Measurements from ENCODE around the gene KRTAP5-3.

GRCh38 chr11:1586699-1587098 lies 21.6 kb downstream of the KRTAP5-3 start:
- TF ChIP-seq MTA2 (IDR thresholded peaks at IDR 0.05; ENCODE audit: low read depth) (no peak), ZNF277 (CRISPR knock-in tag; IDR thresholded peaks at IDR 0.05; ENCODE audit: borderline replicate concordance) (no peak), CTCF (IDR thresholded peaks at IDR 0.05 in 2 of 3, conservative IDR thresholded peaks at IDR 0.05 in 1 of 3; ENCODE audit: insufficient read depth in 2 of 3, low read depth in 1 of 3, low read length in 3 of 3) (no peak), ZNF384 (IDR thresholded peaks at IDR 0.05; ENCODE audit: low read depth, low read length) (no peak), GABPA (tag; conservative IDR thresholded peaks at IDR 0.05; ENCODE audit: low read depth) (no peak), BMI1 (IDR thresholded peaks at IDR 0.05; ENCODE audit: low read length) (no peak), HMGXB4 (CRISPR knock-in tag; IDR thresholded peaks at IDR 0.05) (no peak), PRDM10 (IDR thresholded peaks at IDR 0.05; ENCODE audit: partially characterized antibody) (no peak), TBL1XR1 (IDR thresholded peaks at IDR 0.05; ENCODE audit: low read length in 2 of 2) (no peak), TEAD1 (CRISPR knock-in tag; IDR thresholded peaks at IDR 0.05) (no peak)

Measured in K562 (cell line).